H1 (cell line): ENCODE measurements around the gene TRAF3. TPM values are rescaled to one million over a fixed set of nuclear protein-coding genes. Genes with fewer than 3 reads are reported as not detected.

ENCODE experiments used
- ASH2L ChIP-seq: fragments of 200-600, 300-600 bp; sonication (generic); IDR thresholded peaks from one replicate; pipeline ENCODE4 v1.7.1; 2017; ENCODE audit warnings: low read length
- CEBPB ChIP-seq: IDR thresholded peaks from 2 replicates; pipeline ENCODE4 v1.6.1; 2012; ENCODE audit warnings: low read depth, low read length
- CHD2 ChIP-seq: IDR thresholded peaks from 2 replicates; pipeline ENCODE4 v1.6.1; 2012; ENCODE audit warnings: low read length, improper control_type of control experiment
- HDAC2 ChIP-seq, 2 experiments: fragments of 300-600 bp in 1 of 2; sonication (generic) in 1 of 2; IDR thresholded peaks; 2 replicates each; pipeline ENCODE4 v1.6.1; 2011 to 2012; ENCODE audit warnings: low read depth in 2 of 2, low read length in 2 of 2, mild to moderate bottlenecking in 2 of 2, moderate library complexity in 2 of 2, borderline replicate concordance in 1 of 2, inconsistent platforms in 1 of 2
- MAFK ChIP-seq: IDR thresholded peaks from 2 replicates; pipeline ENCODE4 v1.6.1; 2012; ENCODE audit warnings: low read depth, mild to moderate bottlenecking, improper control_type of control experiment, low read length
- SIRT6 ChIP-seq: IDR thresholded peaks from one replicate; pipeline ENCODE4 v1.7.1; 2012; ENCODE audit warnings: low read length, inconsistent platforms
- TAF1 ChIP-seq: IDR thresholded peaks from 2 replicates; pipeline ENCODE4 v1.6.1; 2011; ENCODE audit warnings: mild to moderate bottlenecking, low read depth, low read length
- polyA plus RNA-seq, 7 experiments: library from polyadenylated mRNA; depleted of rRNA in 3 of 7; stranded (reverse) in 5 of 7; unstranded in 2 of 7; fragments of >200 nt in 5 of 7; fragments of 200-250 nt in 2 of 7; gene quantifications; 1 replicate in 5 of 7; 2 replicates in 1 of 7; 4 replicates in 1 of 7; pipeline versions ENCODE4 v1.2.1 to v1.2.3, GENCODE V29; 2011 to 2013; ENCODE audit warnings: missing spikeins in 2 of 7, mixed read lengths in 2 of 7
- total RNA-seq: library from RNA; stranded (reverse); fragmentation: NEBNext Ultra II Directional; extraction: Animal tissue kit (Norgen Biotek cat#: 25700); gene quantifications from 2 replicates; pipeline ENCODE4 v1.2.1, GENCODE V29; 2021
- TF ChIP-seq, protein P1 (sequence below): fragments of 300-600 bp; sonication (generic); IDR thresholded peaks from 2 replicates; pipeline ENCODE4 v1.7.1; 2012; ENCODE audit warnings: low read length, moderate library complexity, mild to moderate bottlenecking, inconsistent platforms; ENCODE audit not compliant: insufficient replicate concordance
- TF ChIP-seq, protein P2 (sequence below): IDR thresholded peaks from 2 replicates; pipeline ENCODE4 v1.6.1; 2012; ENCODE audit warnings: inconsistent platforms
- TF ChIP-seq, protein P3 (sequence below): IDR thresholded peaks from 2 replicates; pipeline ENCODE4 v1.6.1; 2011; ENCODE audit warnings: low read depth, mild to moderate bottlenecking, low read length; ENCODE audit not compliant: insufficient read depth

Gene TRAF3
- total and polyA plus RNA-seq, 2 of the 8 experiments (the other 6 are each of a cell fraction or from before 2014, with no cell fraction given), result 5.8 to 12.1 TPM

DNA sequence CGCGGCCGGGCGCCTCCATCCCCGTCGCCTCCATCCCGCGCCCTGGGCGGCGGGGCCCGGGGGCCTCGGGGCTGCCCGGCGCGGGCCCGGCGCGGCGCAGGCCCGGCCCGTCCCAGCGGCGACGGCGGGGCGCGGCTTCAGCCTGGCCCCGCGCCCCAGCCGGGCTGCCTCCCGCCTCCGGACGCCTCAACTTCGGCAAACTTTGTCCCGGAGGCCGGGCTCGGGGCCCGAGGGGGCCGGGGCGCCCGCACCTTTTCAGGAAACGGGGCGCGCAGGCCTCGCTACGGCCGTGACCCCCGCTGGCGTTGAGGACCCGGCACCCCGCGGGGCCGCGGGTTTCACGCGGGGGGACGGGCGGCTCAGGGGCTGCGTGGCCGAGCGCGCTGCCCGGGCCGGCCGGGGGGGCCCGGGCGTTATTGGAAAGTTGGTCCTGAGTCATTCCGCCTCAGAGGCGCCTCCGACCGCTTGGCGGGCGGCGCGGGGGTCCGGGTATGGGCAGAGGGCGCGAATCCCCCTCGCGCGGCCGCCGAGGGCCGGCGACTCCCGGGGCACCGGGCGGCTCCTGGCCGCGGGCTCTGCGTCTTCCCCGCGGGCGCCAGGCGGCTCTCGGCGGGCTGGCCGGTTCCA lies 575 bp downstream of the TRAF3 start (continued):
- TF ChIP-seq, protein P1, sequence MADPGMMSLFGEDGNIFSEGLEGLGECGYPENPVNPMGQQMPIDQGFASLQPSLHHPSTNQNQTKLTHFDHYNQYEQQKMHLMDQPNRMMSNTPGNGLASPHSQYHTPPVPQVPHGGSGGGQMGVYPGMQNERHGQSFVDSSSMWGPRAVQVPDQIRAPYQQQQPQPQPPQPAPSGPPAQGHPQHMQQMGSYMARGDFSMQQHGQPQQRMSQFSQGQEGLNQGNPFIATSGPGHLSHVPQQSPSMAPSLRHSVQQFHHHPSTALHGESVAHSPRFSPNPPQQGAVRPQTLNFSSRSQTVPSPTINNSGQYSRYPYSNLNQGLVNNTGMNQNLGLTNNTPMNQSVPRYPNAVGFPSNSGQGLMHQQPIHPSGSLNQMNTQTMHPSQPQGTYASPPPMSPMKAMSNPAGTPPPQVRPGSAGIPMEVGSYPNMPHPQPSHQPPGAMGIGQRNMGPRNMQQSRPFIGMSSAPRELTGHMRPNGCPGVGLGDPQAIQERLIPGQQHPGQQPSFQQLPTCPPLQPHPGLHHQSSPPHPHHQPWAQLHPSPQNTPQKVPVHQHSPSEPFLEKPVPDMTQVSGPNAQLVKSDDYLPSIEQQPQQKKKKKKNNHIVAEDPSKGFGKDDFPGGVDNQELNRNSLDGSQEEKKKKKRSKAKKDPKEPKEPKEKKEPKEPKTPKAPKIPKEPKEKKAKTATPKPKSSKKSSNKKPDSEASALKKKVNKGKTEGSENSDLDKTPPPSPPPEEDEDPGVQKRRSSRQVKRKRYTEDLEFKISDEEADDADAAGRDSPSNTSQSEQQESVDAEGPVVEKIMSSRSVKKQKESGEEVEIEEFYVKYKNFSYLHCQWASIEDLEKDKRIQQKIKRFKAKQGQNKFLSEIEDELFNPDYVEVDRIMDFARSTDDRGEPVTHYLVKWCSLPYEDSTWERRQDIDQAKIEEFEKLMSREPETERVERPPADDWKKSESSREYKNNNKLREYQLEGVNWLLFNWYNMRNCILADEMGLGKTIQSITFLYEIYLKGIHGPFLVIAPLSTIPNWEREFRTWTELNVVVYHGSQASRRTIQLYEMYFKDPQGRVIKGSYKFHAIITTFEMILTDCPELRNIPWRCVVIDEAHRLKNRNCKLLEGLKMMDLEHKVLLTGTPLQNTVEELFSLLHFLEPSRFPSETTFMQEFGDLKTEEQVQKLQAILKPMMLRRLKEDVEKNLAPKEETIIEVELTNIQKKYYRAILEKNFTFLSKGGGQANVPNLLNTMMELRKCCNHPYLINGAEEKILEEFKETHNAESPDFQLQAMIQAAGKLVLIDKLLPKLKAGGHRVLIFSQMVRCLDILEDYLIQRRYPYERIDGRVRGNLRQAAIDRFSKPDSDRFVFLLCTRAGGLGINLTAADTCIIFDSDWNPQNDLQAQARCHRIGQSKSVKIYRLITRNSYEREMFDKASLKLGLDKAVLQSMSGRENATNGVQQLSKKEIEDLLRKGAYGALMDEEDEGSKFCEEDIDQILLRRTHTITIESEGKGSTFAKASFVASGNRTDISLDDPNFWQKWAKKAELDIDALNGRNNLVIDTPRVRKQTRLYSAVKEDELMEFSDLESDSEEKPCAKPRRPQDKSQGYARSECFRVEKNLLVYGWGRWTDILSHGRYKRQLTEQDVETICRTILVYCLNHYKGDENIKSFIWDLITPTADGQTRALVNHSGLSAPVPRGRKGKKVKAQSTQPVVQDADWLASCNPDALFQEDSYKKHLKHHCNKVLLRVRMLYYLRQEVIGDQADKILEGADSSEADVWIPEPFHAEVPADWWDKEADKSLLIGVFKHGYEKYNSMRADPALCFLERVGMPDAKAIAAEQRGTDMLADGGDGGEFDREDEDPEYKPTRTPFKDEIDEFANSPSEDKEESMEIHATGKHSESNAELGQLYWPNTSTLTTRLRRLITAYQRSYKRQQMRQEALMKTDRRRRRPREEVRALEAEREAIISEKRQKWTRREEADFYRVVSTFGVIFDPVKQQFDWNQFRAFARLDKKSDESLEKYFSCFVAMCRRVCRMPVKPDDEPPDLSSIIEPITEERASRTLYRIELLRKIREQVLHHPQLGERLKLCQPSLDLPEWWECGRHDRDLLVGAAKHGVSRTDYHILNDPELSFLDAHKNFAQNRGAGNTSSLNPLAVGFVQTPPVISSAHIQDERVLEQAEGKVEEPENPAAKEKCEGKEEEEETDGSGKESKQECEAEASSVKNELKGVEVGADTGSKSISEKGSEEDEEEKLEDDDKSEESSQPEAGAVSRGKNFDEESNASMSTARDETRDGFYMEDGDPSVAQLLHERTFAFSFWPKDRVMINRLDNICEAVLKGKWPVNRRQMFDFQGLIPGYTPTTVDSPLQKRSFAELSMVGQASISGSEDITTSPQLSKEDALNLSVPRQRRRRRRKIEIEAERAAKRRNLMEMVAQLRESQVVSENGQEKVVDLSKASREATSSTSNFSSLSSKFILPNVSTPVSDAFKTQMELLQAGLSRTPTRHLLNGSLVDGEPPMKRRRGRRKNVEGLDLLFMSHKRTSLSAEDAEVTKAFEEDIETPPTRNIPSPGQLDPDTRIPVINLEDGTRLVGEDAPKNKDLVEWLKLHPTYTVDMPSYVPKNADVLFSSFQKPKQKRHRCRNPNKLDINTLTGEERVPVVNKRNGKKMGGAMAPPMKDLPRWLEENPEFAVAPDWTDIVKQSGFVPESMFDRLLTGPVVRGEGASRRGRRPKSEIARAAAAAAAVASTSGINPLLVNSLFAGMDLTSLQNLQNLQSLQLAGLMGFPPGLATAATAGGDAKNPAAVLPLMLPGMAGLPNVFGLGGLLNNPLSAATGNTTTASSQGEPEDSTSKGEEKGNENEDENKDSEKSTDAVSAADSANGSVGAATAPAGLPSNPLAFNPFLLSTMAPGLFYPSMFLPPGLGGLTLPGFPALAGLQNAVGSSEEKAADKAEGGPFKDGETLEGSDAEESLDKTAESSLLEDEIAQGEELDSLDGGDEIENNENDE, result no peak
- peak in 1 of 2 experiments; percentile 16; a peak in 1 of 4 replicates for TF ChIP-seq HDAC2 (IDR thresholded peaks at IDR 0.05; ENCODE audit: borderline replicate concordance in 1 of 2, low read depth in 2 of 2, low read length in 2 of 2)
- no peak for TF ChIP-seq MAFK
- 0 out of 2 replicates have a peak, but pooled peaks have one; percentile 15 for TF ChIP-seq TAF1
- no peak for TF ChIP-seq CEBPB
- no peak for TF ChIP-seq CHD2
- TF ChIP-seq SIRT6, result no peak
- no peak for TF ChIP-seq ASH2L
- TF ChIP-seq, protein P2, sequence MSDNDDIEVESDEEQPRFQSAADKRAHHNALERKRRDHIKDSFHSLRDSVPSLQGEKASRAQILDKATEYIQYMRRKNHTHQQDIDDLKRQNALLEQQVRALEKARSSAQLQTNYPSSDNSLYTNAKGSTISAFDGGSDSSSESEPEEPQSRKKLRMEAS, result no peak
- TF ChIP-seq, protein P3, sequence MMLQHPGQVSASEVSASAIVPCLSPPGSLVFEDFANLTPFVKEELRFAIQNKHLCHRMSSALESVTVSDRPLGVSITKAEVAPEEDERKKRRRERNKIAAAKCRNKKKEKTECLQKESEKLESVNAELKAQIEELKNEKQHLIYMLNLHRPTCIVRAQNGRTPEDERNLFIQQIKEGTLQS, result no peak
